ENCODE measurements around the gene TTC31. TPM values are rescaled to one million over a fixed set of nuclear protein-coding genes. Genes with fewer than 3 reads are reported as not detected.

Gene TTC31
- total RNA-seq, 1 donor from 2014 or later: 13.3 TPM

GRCh38 chr2:74488643-74489481 lies 6.0 kb downstream of the TTC31 start:
- DNase-seq: no peak

- no peak for DNase-seq
These were observed 7.0 kb downstream of the TTC31 start for GRCh38 chr2:74489906-74490305.

- no peak for DNase-seq
These were observed 9.0 kb downstream of the TTC31 start for GRCh38 chr2:74491648-74492544.

GRCh38 chr2:74493546-74493945 lies 10.7 kb downstream of the TTC31 start:
- no peak for DNase-seq

GRCh38 chr2:74495440-74495839 lies 12.6 kb downstream of the TTC31 start:
- DNase-seq: no peak

GRCh38 chr2:74496997-74497776 lies 14.3 kb downstream of the TTC31 start:
- DNase-seq: no peak

GRCh38 chr2:74497777-74498499 lies 15.1 kb downstream of the TTC31 start:
- no peak for DNase-seq

GRCh38 chr2:74498500-74499266 lies 15.8 kb downstream of the TTC31 start:
- no peak for DNase-seq

- no peak for DNase-seq
These were observed 16.5 kb downstream of the TTC31 start, which contains the start of gene LBX2 for GRCh38 chr2:74499267-74499939. Gene LBX2 (minus strand): TSS chr2:74499603. CDS start chr2:74499537, 66 bp downstream.

GRCh38 chr2:74499940-74500577 lies 17.2 kb downstream of the TTC31 start:
- no peak for DNase-seq

- DNase-seq: no peak
These were observed 17.7 kb downstream of the TTC31 start for GRCh38 chr2:74500578-74500946.

GRCh38 chr2:74501335-74502071 lies 18.6 kb downstream of the TTC31 start:
- no peak for DNase-seq

- DNase-seq: no peak
These were observed 19.4 kb downstream of the TTC31 start for GRCh38 chr2:74502147-74502719.

- peak; percentile 85 for DNase-seq
These were observed 20.0 kb downstream of the TTC31 start for GRCh38 chr2:74502720-74503505.

- no peak for DNase-seq
These were observed 20.9 kb downstream of the TTC31 start for GRCh38 chr2:74503506-74504475.

- no peak for DNase-seq
These were observed 21.7 kb downstream of the TTC31 start for GRCh38 chr2:74504591-74504990.
